DMS114 treated with DMSO at 0.1 percent for 48 hours (cell line): ENCODE data around the gene LAPTM5.

Experiments
- DNase-seq: peaks from one replicate; lab custom pipeline; 2025; ENCODE audit not compliant: unreplicated experiment; lab: John Stamatoyannopoulos, UW

Gene LAPTM5

DNA sequence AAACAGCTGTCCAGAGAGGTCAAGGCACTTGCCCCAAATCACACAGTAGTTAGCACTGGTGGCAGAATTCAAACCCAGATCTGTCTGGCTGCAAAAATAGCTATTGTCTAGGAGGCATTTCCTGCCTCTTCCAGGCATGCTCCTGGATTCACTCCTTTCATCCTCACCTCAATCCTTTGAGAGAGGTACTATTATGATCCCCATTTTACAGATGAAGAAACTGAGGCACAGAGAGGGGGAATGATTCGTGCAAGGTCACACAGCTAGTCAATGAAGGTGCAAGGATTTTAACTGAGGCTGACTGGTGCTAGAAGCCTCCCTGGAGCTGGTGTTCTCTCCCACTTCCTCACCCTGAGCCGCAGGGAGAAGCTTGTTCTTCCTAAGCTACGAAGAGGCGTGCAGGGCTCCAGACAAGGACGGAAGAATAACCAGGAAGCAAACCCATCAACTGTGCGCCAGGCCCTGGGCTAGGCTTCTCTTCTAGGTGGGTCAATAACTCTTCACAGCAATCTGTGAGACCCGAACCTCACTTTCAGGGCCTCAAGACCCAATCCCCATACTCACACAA is 631 bp upstream of the LAPTM5 start:
- DNase-seq = no peak

DNA sequence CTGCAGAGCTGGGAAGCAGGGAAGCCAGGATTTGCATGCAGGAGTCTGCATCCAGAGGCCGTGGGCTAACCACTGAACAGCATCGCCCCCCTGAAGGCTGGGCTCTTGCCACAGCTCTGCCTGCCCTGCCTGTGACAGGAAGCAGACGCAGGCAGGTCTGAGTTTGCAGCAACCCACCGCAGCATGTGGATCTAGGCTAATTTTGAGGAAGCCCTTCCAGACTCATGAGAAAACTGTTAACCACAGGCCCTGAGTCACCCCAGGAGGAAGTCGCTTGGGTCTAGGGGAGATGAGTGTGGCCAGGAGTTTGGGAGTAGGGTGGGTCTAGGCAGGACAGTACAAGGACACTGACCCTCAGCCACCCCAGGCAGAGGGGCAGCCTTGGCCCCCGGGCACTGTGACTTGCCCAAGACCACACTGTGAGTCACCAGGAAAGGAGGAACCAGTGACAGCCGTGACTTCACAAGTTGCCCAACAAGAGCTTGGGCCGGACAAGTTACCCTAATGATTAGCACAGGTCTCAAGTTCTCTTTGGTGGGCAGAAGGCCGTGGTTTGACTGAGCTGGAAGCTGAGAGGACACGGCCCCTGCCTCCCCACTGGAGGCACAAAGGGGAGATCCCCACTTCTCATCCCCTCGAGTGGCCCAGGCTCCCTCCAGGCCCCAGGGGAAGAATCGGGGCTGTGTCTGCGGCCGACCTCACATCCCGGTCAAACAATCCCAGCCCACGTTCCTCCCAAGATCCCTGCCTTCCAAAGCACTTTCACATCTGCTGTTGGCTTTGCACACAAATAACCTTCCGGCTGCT is 826 bp downstream of the LAPTM5 start:
- no peak for DNase-seq

DNA sequence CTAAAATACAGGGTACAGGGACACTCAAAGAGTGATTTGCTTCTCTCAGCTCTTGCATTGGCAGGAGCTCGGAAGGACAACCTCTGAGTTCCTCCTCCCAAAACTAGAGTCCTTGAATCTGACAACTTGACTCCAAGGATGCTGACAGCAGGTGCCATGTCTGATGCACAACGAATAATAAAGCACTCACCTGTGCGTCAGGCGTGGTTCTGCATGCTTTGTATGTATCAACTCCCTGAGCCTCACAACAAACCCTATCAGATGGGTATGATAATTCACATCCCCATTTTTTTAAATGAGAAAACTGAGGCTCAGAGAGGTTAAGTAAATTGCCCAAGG is 1.4 kb downstream of the LAPTM5 start:
- no peak for DNase-seq

- no peak for DNase-seq
These were observed 1.8 kb downstream of the LAPTM5 start for GRCh38 chr1:30755746-30756145.

DNA sequence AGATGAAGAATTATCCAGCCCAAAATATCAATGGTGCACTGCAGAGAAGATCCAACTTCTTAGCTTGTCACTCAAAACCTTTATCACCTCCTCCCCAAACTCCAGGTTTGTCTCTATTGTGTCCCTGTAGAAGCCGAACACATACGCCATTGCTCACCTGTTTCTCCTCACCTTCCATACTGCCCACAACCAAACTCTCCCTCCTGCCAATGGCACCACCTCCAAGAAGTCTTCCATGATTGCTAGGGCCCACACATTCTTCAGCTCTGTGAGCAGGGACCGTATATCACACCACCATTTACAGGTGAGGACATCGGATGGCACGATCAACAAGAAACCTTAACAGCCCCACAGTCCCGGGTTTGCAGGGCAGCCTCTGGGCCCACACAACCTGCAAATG is 2.2 kb downstream of the LAPTM5 start:
- no peak for DNase-seq

- DNase-seq = no peak
These were observed 2.8 kb downstream of the LAPTM5 start for GRCh38 chr1:30754684-30755171.

GRCh38 chr1:30753660-30754123 is 3.9 kb downstream of the LAPTM5 start:
- no peak for DNase-seq

- DNase-seq = no peak
These were observed 4.5 kb downstream of the LAPTM5 start for GRCh38 chr1:30753118-30753517.

DNA sequence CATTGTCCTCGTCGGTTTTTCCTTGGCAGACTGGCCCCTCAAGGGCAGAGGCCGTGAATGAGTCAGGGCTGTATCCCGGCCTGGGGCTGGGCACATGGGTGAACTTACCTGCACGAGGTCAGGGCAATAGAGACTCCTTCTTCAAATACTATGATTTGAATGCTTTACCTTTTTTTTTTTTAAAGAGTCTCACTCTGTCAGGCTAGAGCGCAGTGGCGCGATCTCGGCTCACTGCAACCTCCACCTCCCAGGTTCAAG is 5.0 kb downstream of the LAPTM5 start:
- no peak for DNase-seq

DNA sequence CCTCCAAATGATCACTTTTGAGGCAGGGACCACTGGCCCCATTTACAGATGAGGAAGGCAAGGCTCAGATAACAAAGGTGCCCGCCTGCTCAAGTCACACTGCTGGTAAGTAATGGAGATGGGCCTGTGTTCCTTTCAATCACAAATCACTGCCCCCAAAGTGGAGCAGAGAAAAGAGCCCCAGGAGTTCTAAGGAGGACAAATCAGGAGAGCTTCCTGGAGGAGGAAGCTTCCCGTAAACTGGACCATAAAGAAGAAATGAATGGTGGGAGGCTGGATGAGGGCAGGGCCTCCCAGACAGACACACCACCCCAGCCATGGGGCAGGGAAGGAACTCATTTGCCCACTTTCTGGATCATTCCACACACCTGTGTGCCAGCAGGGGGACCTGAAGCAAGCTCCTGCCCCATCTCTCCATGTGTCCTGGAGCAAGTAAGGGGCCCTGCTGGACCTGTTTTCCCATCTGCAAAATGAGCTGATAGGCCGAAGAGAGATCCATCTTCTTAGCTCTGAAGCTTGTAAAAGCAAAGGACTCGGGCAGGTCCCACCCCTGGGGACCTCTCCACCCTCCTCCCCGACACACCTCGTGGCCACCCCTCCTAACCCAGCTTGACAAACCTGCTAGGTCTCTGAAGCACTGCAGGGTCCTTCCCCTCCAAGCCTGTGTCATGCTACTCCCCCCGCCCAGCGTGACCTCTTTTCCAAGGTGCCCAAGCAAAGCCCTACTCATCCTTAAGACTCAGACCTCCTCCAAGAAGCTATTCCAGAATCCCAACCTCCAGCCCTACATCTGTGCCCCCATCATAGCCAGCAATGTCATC is 5.5 kb downstream of the LAPTM5 start:
- DNase-seq = no peak

GRCh38 chr1:30750731-30751291 is 6.8 kb downstream of the LAPTM5 start:
- no peak for DNase-seq

DNA sequence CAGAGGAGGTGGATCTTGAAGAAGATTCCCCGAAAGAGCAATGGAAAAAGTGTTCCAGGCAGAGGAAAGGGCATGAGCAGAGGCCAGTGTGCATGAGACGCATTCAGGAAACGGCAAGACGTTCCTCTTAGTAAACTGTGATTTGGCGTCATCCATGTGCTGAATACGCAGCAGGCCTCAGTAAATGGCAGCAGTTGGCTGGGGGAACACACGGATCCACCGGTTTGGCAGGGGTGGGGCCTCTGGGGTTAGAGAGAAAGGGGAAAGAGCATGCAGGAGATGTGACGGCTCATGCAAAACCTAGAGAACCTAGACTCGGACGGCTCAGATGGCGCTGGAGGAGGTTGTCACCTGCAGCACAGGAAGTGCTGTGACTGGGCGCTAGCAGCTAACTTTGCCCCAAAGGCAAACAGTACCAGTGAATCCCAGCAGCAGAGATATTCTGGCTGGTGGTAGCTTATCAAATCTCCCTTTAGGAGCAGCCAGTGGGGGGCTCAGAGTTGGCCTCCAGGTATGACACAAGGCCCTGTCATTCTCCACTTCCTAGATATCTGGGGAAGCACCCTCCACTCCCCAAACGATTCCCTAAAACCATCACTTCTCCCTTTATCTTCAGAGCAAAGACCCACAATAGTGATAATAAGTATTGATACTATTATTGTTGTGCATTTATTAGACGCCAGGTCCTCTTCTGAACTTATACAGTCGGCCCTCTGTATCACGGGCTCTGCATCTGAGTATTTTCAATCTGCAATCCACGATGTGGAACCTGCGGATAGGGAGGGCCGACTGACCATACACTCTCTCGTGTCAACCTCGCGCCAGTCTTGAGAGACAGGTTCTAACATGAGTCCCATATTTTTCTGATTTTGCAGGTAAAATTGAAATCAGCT is 7.6 kb downstream of the LAPTM5 start:
- DNase-seq = no peak

GRCh38 chr1:30748699-30749401 is 8.7 kb downstream of the LAPTM5 start:
- DNase-seq = no peak

GRCh38 chr1:30748098-30748698 is 9.4 kb downstream of the LAPTM5 start:
- DNase-seq = no peak

DNA sequence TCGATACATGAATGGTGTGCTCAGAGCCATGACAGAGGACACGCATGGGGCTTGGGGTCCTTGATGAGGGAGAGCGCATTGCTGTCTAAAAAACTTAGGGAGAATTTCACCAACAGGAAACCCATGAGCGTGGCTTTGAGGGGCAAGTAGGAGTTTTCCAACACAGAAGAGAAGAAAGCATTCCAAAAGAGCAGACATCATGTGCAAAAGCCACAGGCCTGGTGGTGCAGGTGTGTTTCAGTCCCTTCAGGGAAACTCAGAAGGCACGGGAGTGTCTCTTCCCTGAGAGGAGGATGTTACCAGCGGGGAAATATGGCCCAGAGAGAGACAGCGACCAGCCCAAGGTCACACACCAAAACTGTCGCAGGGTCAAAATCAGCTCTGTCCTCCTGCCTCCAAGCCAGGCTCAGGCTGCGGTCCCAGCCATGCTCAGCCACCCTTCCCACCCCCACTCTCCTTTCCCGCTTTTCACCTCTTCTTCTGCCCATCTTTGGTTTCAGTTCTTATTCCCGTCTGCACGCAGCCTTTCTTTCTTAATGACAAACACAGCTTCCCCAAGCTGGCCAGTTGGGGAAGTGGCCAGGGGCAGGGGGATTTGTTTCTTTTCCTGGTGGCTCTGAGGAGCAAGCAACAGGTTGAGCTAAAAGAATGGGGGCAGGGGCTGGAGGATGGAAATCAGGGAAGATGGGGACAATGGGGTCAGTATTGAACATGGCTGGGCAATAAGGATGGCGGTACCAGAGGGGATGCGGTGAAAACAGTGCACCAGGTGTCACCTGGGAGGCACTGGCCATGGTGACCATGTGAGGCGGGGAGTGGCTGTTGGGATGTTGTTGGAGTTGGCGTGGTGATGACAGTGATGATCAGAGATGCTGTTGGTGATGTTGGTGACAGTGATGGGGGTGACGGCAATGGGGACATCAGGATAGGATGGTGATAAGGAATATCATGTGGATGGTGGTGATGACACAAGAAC is 10.3 kb downstream of the LAPTM5 start:
- DNase-seq = no peak

GRCh38 chr1:30746212-30747032 is 11.2 kb downstream of the LAPTM5 start:
- no peak for DNase-seq

GRCh38 chr1:30745834-30746208 is 11.8 kb downstream of the LAPTM5 start:
- DNase-seq = no peak
